GM19240 (cell line): ENCODE measurements around the gene IGSF11.
"Not testable (repeated sequence)": the region's sequence is repeated elsewhere in the genome, so short reads cannot be mapped to it uniquely, and the experiment has no call there.

Experiments
- DNase-seq: peaks from one replicate; pipeline ENCODE4 v3.0.0; 2011; ENCODE audit warnings: low spot score; ENCODE audit not compliant: insufficient read length

Gene IGSF11

GRCh38 chr3:119034256-119035013 lies at the start of gene IGSF11:
Gene IGSF11, minus strand, starts transcription at chr3:119034846. Its CDS starts 264 bp downstream, at chr3:119034582.
- DNase-seq: peak; percentile 61

- no peak for DNase-seq
These were observed 45.7 kb upstream of the IGSF11 start for GRCh38 chr3:119080364-119080763.

- no peak for DNase-seq
These were observed 38.8 kb upstream of the IGSF11 start for GRCh38 chr3:119073258-119074001.

GRCh38 chr3:119072451-119072850 lies 37.8 kb upstream of the IGSF11 start:
- DNase-seq: not testable (repeated sequence)

- no peak for DNase-seq
These were observed 35.1 kb upstream of the IGSF11 start for GRCh38 chr3:119069725-119070124.

- DNase-seq: no peak
These were observed 28.8 kb upstream of the IGSF11 start for GRCh38 chr3:119063471-119063870.

GRCh38 chr3:119062892-119063291 lies 28.2 kb upstream of the IGSF11 start:
- DNase-seq: no peak

GRCh38 chr3:119044593-119044992 lies 9.9 kb upstream of the IGSF11 start:
- no peak for DNase-seq

- no peak for DNase-seq
These were observed 7.5 kb upstream of the IGSF11 start for GRCh38 chr3:119042162-119042561.

- no peak for DNase-seq
These were observed 334 bp upstream of the IGSF11 start for GRCh38 chr3:119035014-119035346.

GRCh38 chr3:119033393-119034255 lies 1.0 kb downstream of the IGSF11 start:
- no peak for DNase-seq

GRCh38 chr3:119025171-119025795 lies 9.4 kb downstream of the IGSF11 start:
- no peak for DNase-seq

- no peak for DNase-seq
These were observed 14.7 kb downstream of the IGSF11 start for GRCh38 chr3:119019767-119020518.

GRCh38 chr3:119018690-119019463 lies 15.8 kb downstream of the IGSF11 start:
- no peak for DNase-seq

- no peak for DNase-seq
These were observed 18.7 kb downstream of the IGSF11 start for GRCh38 chr3:119015942-119016341.

GRCh38 chr3:119013951-119014350 lies 20.7 kb downstream of the IGSF11 start:
- no peak for DNase-seq

- DNase-seq: no peak
These were observed 23.1 kb downstream of the IGSF11 start for GRCh38 chr3:119011528-119011927.

GRCh38 chr3:118997190-118997589 lies 37.5 kb downstream of the IGSF11 start:
- no peak for DNase-seq

GRCh38 chr3:118991775-118992174 lies 42.9 kb downstream of the IGSF11 start:
- no peak for DNase-seq
